Omental fat pad (tissue), 4 donors: ENCODE measurements around the gene PRKCA. TPM values are rescaled to one million over a fixed set of nuclear protein-coding genes. Genes with fewer than 3 reads are reported as not detected.

Experiments used
- ATAC-seq: fragments of 150-250 bp; one replicate; pipeline ENCODE4 v1.9.1; 2016; ENCODE audit warnings: mild to moderate bottlenecking, moderate library complexity; ENCODE audit not compliant: low FRiP score
- DNase-seq: peaks from one replicate; pipeline ENCODE4 v3.0.0-alpha.2; 2019; ENCODE audit warnings: low spot score
- total RNA-seq, 4 donors: library from RNA; depleted of rRNA; stranded (reverse); fragments of >200 nt; gene quantifications; one replicate each; pipeline ENCODE4 v1.1.0, GENCODE V29; 2016
- TF ChIP-seq, protein P1 (sequence below), 3 donors: fragments of 450-650 bp; IDR thresholded peaks; one replicate each; pipeline ENCODE4 v1.5.1; 2016 to 2017; ENCODE audit warnings: antibody characterized with exemption in 3 of 3, mild to moderate bottlenecking in 3 of 3, moderate library complexity in 2 of 3

PRKCA gene
- total RNA-seq, 4 donors from 2014 or later: 6.7 to 14.3 (median 10.3) TPM

- ATAC-seq: no peak
- TF ChIP-seq, protein P1, sequence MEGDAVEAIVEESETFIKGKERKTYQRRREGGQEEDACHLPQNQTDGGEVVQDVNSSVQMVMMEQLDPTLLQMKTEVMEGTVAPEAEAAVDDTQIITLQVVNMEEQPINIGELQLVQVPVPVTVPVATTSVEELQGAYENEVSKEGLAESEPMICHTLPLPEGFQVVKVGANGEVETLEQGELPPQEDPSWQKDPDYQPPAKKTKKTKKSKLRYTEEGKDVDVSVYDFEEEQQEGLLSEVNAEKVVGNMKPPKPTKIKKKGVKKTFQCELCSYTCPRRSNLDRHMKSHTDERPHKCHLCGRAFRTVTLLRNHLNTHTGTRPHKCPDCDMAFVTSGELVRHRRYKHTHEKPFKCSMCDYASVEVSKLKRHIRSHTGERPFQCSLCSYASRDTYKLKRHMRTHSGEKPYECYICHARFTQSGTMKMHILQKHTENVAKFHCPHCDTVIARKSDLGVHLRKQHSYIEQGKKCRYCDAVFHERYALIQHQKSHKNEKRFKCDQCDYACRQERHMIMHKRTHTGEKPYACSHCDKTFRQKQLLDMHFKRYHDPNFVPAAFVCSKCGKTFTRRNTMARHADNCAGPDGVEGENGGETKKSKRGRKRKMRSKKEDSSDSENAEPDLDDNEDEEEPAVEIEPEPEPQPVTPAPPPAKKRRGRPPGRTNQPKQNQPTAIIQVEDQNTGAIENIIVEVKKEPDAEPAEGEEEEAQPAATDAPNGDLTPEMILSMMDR (IDR thresholded peaks at IDR 0.05): no peak
- no peak for DNase-seq
Measured at GRCh38 chr17:66848496-66848895, 546.1 kb downstream of the PRKCA start.

GRCh38 chr17:66849032-66849655 is 546.7 kb downstream of the PRKCA start:
- DNase-seq (no peak), ATAC-seq (no peak)
- TF ChIP-seq, protein P1 (IDR thresholded peaks at IDR 0.05): no peak

DNA sequence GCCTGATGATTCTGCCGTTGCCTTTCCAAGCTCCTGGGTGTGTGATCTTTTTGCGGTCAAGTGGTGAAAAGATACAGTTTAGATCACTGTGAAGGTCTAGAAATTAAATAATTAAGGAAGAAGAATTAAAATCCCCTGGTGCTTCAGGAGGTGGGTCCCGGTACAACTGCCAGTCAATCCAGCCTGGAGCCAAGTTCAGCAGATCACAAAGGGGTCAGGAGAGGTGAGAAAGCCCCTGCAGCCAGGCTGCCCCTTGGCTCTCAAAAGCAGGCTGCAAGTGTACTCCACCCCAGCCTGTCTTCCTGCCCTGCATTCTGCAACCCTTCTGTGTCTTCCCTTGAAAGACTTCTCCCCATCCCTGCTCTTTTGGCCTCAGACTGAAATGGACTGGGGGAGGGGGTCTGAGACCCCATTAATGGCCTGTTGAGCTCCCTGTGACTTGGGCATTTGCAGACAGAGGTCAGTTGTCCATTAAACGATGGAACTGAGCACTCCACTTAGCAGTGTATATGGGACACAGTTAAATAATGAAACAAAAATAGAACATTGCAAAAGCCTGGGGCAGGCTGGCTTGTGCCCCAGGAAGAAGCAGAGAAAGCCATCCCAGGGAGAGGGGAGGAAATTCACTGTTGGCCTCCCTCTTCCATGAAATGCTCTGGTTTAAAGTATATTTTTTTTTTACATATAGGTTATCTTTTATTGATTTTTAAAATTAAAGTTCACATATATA is 547.6 kb downstream of the PRKCA start:
- DNase-seq: no peak
- TF ChIP-seq, protein P1 (IDR thresholded peaks at IDR 0.05): no peak
- ATAC-seq: no peak

GRCh38 chr17:66850692-66851091 is 548.3 kb downstream of the PRKCA start:
- no peak for DNase-seq
- ATAC-seq: no peak
- TF ChIP-seq, protein P1 (IDR thresholded peaks at IDR 0.05): no peak

DNA sequence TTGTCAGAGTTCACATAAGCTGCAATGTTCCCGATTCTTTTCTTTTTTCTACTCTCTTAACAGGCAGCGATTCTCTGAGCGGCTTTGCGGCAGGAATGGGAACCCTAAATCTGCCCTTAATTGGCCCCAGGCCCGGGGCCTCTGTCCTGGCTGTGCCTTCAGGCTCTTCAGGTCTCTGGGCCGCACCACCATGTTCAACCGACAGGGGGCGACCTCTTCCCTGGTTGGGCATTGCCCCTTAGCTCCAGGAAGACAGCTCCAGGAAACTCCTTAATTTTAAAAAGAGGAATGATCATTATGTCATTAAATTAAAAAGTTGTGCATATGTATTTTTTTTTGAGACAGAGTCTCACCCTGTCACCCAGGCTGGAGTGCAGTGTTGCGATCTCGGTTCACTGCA is 552.8 kb downstream of the PRKCA start:
- TF ChIP-seq, protein P1 (IDR thresholded peaks at IDR 0.05): no peak
- DNase-seq: no peak
- no peak for ATAC-seq

GRCh38 chr17:66858226-66859083 is 556.0 kb downstream of the PRKCA start:
- DNase-seq (no peak), ATAC-seq (no peak)
- TF ChIP-seq, protein P1 (IDR thresholded peaks at IDR 0.05): no peak
